HG02588 (cell line): Measurements from ENCODE around the gene CADM4.

ENCODE experiments used
- ATAC-seq: cut with Tn5 transposase; IDR thresholded peaks from one replicate; pipeline ENCODE4 v1.9.1; 2021; ENCODE audit warnings: mild to moderate bottlenecking, moderate library complexity; ENCODE audit not compliant: unreplicated experiment

The CADM4 gene

GRCh38 chr19:43634872-43635560 is 4.6 kb downstream of the CADM4 start:
- no peak for ATAC-seq

- no peak for ATAC-seq
These were observed 5.2 kb downstream of the CADM4 start for GRCh38 chr19:43634506-43634871.

- ATAC-seq = no peak
These were observed 5.6 kb downstream of the CADM4 start for GRCh38 chr19:43634068-43634467.

DNA sequence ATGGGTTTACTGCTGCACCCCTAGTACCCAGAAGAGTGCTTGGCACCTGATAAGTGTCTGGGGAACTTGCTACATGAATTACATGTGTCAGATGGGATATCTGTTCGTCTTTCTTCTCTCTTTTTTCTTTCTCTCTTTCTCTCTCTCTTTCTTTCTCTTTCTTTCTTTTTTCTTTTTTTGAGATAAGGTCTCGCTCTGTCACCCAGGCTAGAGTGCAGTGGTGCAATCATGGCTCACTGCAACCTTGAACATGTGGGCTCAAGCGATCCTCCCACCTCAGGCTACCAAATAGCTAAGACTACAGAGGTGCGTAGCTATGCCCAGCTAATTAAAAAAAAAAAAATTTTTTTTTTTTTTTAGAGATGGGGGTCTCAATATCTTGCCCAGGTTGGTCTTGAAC is 6.1 kb downstream of the CADM4 start:
- no peak for ATAC-seq

DNA sequence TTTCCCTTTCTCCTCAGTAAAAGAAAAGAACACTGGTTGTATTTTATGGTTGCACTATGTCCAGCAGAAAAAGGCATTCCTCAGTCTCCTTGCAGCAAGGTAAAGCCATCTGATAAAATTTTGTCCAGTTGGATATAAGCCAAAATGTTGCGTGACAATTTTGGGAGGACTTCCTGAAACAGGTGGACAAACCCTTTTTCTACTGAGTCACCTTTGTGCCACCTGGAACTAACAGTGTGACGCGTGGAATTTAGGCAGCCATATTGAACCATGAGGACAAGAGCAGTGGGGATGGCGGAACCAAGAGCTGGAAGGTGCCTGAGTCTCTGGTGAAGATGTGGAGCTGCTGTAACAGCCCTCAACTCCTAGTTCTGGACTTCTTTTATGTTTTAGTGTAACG is 8.2 kb downstream of the CADM4 start:
- ATAC-seq = no peak

- no peak for ATAC-seq
These were observed 10.9 kb downstream of the CADM4 start for GRCh38 chr19:43628646-43629326.

GRCh38 chr19:43626838-43627237 is 12.8 kb downstream of the CADM4 start:
- ATAC-seq = no peak

- ATAC-seq = no peak
These were observed 13.6 kb downstream of the CADM4 start for GRCh38 chr19:43625918-43626579.

DNA sequence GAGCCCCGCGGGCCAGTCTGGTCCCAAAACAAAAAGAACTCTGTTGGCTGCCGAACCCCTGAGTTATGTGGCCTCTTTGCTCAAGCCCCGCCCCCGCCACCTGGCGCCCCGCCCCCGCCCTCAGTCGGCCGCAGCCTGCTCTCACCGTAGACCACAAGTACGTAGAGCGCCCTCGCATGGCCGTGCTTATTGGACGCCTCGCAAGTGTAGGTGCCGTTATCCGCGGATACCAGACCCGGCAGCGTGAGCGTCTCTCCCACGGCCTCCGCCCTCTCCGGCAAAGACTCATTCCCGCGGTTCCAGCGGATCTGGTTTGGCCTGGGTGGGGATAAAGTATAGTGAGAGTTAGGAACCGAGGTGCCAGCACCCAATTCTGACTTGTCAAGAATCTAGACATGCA is 14.7 kb downstream of the CADM4 start:
- no peak for ATAC-seq

GRCh38 chr19:43623889-43624670 is 15.6 kb downstream of the CADM4 start:
- ATAC-seq = no peak

DNA sequence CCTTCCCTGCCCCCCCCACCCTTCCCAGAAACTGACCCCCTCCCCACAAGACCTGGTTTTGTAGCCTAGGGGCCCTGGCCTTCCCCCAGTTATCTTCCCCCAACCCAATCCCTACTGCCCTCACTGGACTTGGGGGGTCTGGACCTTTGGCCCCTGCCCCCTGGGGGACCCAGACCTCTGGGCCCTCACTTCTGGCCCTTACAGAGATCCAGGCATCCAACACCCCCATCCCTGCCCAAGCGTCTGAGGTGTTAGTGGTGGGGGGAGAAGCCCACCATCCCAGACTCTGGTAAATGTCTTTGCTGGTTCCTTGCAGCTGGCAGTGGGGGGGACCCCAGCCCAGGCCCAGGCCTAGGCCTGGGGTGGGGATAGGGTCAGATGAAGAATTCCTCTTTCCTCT is 16.7 kb downstream of the CADM4 start:
- ATAC-seq = no peak

DNA sequence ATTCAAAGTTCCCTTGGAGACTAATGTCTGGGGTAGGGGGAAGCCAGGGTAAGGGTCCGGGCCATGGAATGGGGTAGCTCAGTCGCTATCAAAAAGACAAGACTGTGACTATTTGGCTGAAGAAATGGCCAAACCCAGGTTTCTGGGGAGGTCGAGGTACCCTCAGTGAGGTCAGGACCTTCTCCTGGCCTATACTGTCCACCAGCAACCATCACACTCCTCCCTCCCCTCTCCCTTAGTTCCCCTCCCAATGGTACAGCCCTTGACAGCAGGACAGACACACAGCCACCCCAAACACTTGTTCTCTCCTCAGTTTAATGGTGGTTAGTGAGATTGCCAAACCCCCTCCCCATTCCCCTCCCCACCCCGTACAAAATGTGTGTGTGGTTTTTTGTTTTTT is 17.6 kb downstream of the CADM4 start:
- no peak for ATAC-seq

- no peak for ATAC-seq
These were observed 19.3 kb downstream of the CADM4 start for GRCh38 chr19:43620061-43621001.

DNA sequence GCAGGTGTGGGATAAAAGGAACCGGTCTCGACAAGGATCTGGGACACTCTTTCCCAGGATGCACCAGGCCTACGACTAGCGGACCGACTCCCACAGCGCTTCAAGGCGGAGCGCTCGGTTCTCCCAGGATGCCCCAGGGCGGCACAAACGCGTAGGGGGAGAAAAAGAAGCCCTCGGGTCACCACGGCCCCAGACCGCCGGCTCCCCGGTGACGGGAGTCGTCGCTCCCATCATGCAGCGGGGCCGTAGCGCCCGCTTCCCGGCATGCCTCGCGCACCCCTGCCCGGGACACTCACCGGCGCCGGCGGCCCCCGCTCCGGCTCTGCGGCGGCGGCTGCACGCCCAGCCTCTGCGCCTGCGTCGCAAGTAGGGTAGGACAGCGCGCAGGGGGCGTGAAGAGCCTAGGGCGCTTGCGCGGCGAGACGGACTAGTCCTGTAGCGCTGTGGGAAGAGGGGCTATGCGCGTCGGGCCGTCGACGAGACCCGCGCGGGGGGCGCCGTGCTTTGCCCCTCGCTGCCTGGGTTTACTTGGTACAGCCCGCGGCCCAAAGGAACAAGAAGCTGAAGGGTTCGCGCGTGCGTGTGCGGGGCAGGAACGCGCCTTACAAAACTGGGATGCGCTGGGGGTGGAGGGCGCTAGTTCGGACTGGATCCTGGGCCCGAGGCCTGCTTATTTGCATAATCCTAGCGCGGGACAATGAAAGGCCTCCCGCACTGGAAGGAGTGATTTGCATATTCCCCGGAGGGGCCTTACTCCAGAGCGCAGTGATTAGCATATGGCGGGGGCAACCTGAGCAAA is 20.2 kb downstream of the CADM4 start, which contains the start of gene ZNF428:
TSS of gene ZNF428 (minus strand) at position 368 of the 799 bp plus-strand sequence. CDS start 5,325 bp downstream, outside the sequence.
- peak; percentile 81 for ATAC-seq

DNA sequence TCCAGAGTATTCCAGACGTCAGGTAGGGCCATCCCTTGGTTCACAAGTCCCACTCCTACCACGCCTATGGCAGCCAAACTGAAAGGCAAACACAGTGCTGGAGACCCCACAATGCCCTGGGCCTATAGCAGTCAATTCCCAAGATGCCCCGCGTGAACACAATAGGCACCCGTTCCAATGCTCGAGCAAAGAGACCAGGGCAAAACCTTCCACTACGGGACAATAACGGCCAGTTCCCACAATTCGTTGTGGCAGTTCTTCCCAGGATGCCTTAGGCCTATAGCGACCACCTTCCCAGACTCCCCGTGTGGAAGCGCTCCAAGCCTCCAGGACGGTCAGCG is 20.8 kb downstream of the CADM4 start:
- peak; percentile 27 for ATAC-seq

GRCh38 chr19:43616954-43617353 is 22.7 kb downstream of the CADM4 start:
- no peak for ATAC-seq

DNA sequence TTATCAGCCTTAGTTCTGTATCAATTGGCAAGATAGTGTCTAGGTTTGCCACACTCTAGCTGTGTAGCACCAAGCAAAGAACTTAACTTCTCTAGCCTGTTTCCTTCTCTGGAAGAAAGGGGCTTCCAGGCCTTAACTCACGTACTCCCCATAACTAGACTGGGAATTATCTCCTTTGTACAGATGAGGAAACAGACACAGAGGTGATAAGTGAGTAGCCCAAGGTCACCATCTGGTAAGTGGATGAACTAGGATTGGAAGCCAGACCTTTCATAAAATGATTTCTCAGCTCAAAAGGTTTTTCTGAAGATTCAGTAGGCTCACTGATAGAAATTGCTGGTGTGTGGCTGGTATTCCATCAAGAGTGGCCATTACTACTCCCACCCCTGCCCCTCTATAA is 23.3 kb downstream of the CADM4 start:
- ATAC-seq = no peak

GRCh38 chr19:43612374-43612773 is 27.3 kb downstream of the CADM4 start:
- ATAC-seq = no peak

- no peak for ATAC-seq
These were observed 27.9 kb downstream of the CADM4 start, which contains the start of gene SRRM5 for GRCh38 chr19:43611788-43612187. Gene SRRM5 (plus strand): TSS chr19:43612088. CDS start chr19:43612122, 34 bp downstream.
